DMS53 (cell line): ENCODE results near the gene IL26.
"Not testable (repeated sequence)": the region's sequence is repeated elsewhere in the genome, so short reads cannot be mapped to it uniquely, and the experiment has no call there.

Source experiments
- DNase-seq: peaks from one replicate; lab custom pipeline; 2025; lab: John Stamatoyannopoulos, UW

The IL26 gene

DNA sequence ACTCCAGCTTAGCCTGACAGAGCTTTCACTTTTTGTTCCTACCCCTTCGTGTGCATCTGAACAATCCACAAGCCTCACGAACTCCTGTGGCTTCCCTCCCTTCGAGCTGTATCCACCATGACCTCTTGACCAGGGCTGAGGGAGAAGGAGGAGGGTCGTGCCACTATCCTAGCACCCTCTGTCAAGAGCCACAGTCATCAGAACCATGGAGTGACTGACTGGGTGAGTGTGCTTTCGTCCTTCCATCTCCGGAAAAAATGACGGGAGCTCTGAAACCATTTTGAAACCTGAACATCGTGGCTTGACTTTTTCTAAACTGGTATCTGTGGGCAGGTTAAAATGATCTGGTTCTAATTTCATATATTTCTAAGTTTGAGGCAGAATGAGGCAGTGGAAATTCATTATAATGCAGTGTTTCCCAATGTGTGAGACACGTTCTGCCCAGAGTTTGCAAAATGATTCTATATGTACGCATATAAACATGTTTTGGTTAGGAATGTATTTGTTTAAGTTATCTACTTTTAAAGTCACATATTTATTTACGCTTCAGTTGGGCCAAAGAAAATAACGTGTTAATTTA is 27.0 kb downstream of the IL26 start:
- no peak for DNase-seq

DNA sequence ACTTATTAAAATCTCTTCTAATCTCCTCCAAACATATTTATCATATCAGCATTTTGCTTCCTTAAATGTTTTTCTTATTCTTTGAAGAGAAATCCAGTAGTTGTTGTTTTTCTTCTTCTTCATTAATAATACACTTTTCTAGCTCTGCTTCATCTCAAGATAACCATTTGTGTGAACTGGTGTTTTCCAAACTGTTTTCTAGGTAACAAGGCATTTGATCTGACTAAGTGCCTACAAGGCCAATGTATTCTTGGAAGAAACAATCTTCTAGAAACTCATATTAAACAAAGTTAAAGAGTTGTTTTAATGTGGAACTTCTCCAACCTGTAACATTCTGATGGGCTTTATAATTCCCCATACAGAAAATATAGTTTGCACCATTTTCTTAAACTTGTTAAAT is 35.3 kb downstream of the IL26 start:
- DNase-seq = no peak

DNA sequence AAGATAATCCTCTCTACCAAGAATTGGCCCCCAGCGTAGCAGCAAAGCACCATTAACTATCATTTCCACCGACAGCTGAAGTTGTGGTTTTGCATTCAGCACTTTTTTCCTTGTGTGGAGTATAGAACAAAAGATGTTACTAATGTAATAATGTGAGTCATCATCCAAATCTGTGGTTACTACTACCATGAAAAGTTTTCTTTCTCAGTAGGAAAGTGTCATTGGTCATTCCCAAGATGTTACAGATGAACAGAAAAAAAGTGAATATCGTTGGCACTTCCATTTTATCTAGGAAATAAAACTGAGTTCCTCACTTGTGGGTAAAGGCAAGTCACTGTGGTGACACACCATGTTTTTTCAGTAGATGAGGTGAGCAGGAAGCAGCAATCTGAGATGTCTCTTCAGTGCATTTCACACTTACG is 35.8 kb downstream of the IL26 start:
- peak; percentile 44 for DNase-seq

DNA sequence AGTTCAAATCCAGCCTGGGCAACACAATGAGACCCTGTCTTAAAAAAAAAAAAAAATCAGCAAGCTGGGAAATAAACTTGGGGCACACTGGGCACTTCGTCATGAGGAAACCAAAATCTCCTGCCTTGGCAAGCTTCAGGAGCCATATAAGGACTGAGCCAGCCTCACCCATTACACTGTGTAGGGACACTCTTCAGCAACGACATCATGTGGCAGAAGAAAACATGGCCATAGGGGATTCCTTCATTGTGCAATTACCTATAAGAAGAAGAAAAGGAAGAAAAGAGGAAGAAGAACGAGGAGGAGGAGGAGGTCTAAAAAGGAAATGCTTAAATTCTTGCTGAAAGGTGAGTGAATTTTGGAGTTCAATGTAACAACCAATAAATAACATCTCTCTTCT is 40.0 kb downstream of the IL26 start:
- DNase-seq = no peak

DNA sequence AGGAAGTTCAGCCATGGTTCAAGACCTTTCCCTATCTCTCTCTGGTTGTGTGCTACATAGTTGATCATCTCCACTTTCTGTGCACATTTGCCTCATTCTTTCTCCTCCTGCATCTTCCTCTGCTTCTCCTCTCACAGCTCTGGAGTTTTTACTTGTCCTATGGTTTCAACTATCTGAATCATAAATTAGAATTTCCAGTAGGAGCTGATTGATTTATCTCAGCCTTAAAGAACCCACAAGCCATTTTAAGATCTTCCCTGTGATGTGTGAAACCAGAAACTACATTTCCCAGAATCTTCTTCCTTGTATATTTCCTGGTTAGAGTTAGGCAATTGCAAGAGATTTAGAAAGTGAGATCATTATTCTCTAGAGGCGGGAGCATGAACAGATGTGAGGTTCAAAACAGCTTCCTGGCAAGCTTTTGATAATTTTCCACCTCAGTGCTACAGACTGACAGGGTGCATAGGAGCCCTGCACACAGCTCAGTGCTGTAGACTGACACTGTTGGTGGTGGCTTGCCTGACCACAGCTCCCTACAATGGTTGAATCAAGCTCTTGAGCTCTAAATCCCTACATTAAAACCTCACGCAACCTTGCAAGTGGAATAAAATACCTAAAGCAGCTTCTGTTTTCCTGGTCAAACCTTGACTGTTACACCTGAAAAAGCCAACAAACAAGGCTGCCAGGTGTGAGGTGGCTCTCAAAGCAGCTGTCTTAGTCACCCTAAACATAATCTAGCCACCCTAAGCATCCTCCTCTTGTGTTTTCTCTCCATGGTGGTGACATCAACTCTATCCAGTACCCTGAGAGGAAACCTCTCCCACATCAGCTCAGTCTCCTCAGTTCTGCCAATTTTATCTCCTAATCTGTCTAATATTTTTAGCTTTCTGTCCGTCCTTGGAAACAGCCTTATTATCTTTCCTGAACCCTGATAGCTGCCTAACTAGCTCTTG is 44.5 kb downstream of the IL26 start:
- peak; percentile 96 for DNase-seq

DNA sequence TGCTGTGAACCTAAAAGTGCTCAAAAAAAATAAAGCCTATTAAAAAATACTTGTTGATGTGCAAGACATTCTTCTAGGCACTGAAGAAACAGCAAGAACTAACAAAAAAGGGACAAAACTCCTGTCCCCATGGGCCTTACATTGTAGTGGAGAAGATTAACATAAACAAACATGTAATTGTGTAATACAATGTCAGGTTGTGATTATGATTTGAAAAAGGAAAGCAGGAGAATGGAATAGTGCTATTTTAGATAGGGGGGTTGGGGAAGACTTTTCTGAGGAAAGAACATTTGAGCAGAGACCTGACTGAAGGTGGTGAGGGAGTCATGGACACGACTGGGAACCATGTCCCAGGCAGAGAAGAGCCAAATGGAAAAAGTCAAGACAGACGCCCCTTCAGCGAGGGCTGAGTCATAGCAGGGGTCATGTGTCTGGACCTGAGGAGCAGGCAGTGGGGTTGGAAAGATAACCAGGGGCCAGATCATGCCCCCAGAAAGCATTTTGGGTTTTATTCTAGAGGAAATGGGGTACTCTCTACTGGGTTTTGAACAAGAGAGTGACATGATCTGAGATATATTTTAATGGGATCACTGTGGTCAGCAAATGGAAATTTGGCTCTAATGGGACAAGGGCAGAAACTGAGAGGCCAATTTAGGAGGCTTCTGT is 46.7 kb downstream of the IL26 start:
- DNase-seq = peak; percentile 41

DNA sequence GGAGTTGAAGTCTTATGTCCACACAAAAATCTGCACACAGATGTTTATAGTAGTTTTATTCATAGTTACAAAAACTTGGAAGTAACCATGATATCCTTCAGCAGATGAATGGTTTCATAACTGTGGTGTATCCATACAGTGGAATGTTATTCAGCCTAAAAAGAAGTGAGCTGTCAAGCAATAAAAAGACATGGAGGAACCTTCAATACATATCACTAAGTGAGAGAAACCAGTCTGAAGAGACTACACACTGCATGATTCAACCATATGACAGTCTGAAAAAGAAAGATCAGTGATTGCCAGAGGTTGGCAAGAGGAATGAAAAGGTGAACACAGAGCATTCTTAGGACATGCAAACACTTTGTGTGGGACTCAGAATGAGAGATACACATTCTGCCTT is 47.4 kb downstream of the IL26 start:
- DNase-seq = no peak

DNA sequence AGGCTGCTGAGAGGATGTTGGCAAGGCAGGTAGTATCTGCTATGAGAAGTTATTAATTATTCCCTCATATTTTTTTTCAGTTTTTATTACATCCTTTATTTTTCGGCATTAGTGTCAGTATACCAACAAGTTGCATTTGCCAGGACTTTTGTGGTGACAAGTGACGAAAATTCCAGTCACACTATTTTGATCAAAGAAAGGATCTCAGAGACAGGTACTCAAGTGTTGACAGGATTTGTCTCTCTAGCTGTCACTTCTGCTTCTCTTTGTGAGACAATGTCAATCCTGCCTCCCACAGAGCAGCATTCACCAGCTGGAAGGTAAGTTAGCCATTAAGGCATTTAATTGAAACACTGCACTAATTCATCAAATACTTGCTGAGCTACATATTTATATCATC is 48.0 kb downstream of the IL26 start:
- DNase-seq = no peak

DNA sequence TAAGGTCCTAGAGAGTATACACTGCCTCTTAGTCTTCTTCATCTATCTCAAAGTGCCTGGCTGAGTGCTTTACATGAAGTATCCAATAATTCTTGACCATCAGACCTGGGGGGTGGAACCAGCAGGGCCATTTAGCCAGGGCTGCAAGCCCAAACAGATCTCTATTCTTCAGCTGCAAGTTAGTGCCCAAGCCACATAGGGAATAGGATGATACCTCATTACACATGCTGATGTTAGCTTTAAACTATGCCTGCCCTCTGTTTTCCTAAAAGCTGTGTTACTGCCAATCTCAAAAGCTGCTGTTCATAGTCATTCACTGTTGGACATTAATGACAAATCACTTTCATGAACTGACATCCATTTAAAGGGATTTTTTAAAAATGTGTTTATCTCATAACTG is 49.4 kb downstream of the IL26 start:
- peak; percentile 59 for DNase-seq

DNA sequence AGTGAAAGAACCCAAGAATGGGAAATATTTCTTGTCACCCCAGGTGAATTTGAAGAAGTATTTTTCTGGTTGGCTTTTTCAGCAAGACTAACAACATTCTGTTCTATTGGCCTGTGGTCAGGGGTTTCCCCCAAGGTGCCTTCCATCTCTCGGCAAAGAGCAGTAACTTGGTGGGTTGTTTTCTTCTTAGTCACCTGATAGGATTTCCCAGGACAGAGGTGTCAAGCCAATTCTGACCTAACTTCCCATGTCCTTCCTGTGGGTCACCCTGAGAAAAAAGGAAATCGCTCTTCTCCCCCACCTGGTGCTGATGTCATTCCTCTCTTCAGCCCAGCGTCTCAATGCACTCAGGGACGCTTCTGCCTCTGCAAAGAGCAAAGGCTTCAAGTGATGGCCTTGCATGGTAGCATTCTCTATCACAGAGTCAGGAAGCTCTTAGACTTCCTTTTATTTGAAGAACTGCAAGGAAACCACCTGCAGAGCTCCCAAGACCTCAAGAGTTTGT is 50.0 kb downstream of the IL26 start:
- peak; percentile 90 for DNase-seq

DNA sequence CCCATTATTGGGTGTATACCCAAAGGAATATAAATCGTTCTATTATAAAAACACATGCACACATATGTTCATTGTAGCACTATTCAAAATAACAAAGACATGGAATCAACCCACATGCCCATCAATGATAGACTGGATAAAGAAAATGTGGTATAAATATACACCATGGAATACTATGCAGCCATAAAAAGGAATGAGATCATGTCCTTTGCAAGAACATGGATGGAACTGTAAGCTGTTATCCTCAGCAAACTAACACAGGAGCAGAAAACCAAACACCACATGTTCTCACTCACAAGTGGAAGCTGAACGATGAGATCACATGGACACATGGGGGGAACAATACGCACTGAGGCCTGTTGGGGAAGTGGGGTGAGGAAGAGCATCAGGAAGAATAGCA is 50.8 kb downstream of the IL26 start:
- not testable (repeated sequence) for DNase-seq

DNA sequence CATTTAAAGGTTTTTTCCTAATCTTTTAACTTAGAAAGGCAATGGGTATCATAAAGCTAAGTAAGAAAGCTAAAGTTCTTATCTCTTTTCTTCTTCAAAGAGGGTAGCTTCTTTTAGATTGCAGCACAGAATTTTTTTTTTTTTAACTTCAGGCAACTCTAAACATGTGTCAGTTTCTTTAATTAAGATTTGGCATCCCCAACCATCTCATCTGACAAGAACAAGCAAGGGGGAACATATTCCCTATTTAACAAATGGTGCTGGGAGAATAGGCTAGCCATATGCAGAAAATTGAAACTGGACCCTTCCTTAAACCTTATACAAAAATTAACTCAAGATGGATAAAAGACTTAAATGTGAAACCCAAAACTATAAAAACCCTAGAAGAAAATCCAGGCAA is 51.8 kb downstream of the IL26 start:
- DNase-seq = no peak

DNA sequence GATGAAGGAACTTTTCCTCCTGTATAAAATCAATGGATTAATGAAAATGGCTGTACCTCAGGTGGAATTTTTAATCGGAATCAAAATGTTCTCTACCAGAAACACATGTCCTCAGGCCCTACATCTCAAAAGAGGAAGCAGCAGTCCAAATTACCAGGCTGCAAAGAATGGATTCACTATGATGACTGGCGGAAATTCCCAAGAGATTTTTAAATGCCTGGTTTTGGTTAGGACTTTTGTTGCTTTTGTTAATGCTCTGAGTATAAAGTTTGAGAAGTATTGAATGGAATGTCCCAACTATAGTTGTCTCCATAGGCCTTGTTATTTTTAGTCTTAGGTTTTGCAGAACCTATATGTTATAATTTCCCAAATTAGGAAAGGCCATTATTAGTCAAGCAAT is 54.9 kb downstream of the IL26 start:
- no peak for DNase-seq

DNA sequence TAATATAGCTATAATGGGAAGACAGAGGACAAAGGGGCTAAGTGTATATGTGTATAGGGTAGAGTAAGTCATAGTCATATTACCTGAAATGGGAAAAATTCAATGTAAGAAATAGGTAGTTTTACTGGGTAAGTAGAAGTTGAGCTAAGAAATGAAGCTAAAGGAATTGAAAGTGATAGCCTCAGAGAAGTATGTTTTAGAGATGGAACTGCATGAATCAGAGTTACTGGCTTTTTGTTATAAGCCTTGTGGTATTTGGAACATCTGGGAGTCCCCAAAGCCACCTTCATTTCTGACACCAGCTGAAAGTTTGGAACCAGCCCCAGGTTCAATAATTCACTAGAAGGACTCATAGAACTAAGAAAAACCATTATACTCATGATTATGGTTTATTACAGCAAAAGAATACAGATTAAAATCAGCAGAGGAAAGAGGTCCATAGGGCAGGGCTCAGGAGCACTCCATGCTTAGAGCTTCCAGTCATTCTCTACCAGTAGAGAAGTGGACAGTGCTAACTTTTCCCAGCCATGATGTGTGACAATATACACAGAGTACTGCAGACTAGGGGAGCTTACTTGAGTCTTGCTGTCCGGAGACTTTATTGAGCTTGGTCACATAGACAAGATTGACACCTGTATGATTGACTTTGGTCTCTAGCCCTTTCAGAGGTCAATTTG is 56.3 kb downstream of the IL26 start:
- no peak for DNase-seq

DNA sequence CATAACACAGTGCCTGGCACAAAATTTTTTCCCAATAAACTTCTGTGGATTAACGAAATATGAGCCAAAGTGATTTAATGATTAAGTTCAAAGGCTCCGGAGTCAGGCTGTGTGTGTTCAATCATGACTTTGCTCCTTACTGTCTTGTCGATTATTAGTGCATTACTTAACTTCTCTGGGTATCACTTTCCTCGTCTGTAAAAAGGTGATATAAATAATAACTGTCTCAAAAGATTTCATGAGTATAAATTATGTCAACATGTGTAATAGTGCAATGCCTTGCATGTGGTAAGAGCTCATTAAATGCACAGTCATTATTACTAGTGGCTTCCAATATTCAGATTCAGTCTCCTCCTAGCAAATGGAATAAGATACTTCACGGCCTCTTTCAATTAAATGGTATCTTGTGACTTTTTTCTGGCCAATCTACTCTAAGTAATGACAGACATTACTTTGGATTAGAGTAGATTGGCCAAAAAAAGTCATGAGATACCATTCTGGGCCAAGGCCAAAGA is 59.2 kb downstream of the IL26 start:
- DNase-seq = no peak

DNA sequence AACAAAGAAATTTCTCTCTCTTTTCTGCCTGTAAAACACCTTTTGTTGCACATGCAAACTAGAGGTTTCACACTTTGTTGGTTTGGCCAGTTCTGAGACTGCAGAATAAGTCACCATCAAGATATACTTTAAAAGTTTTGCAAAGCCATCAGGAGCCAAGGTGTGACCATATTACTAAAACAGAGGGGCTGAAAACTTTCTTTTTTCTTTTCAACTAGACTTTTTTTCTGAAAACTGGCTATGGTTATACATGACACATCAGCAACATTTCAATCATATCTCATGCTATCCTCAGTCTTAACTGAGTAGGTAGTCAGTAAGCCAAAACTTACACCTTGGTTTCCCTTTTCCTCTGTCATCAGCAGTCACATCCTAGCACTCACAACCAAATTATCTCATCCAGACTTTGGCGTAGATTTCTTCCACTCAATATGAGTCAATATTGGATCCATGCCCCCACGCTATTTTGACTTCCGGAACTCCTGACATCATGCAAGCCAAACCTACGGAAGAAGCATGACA is 62.0 kb downstream of the IL26 start:
- DNase-seq = no peak

DNA sequence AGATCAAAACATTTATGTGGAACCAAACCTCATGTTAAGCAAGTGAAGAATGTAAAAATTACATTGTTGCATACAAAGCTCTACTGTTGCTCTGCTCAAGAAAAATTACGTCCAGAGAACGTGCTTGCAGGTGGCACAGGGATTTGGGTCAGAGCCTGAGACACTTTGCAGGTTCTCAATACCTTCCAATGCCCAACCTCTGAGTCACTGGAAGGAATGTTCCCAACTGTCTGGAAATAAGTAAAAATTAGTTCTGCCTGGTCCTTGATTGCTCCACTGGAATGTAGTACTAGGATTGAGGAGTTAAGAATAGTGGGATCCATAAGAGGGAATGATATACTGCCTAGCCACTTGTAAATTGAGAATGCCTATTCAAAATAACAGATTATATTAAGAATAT is 63.2 kb downstream of the IL26 start:
- DNase-seq = no peak

DNA sequence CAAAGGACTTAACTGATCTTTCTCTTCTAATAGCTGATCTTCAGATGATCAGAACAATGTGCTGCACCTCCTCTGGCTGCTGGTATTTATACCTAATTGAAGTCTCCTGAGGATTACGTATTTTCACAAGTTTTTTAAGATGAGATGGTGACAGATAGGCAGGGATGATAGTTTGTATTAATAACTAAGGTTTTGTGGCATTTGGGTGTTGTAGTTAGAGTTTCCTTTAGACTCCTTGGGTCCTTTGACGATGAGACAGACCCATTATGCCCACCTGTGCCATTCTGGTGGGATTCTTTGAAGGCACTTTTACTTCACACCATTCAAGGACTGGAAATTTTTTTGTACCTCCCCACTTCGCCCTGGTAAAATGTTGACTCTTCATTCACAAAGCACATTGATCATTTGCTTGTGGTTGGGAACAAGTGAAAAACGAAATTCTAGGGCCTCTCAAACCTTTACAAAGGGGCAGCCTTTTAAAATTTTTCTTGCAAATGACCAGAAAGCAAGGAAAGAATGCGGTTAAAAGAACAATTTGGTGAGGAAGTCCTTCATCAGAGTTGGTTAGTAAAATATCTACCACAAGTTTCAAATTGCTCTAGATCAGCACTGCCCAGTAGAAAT is 65.8 kb downstream of the IL26 start, which contains the start of gene IFNG:
Gene IFNG, minus strand, starts transcription at position 60 of the 624 bp plus-strand sequence. CDS start 125 bp downstream, outside the sequence.
- DNase-seq = no peak

DNA sequence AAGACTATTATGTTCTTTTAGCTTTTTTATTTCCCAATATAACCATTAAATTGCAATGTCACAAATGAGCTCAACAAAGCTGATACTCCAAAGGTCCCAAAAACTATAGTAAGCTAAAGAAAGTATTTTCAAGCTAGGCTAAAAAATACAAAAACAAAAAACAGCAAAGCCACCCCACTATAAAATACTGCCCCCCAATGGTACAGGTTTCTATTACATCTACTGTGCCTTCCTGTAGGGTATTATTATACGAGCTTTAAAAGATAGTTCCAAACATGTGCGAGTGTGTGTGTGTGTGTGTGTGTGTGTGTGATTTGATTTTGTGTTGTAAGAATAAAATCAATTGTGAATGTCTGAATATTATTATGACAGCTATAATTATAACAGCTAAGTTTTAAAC is 67.2 kb downstream of the IL26 start:
- peak; percentile 67 for DNase-seq

DNA sequence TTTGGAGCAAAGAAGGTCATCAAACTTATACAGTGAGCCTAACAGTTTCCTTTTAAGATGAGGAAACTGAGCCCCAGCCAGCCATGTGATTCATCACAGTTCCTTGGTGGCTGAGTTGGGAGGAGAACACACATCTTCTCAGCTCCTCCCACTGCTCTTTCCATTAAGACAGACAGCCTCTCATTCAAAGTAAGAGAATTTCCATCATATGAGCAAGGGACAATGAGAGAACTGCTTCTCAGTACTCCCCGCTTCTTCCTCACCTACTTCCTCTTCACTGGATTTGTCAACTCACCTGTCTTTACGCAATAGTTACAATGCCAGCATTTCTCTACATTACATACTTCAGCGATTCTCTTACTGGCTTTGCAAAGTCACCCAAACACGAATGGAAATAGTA is 68.2 kb downstream of the IL26 start:
- DNase-seq = no peak

DNA sequence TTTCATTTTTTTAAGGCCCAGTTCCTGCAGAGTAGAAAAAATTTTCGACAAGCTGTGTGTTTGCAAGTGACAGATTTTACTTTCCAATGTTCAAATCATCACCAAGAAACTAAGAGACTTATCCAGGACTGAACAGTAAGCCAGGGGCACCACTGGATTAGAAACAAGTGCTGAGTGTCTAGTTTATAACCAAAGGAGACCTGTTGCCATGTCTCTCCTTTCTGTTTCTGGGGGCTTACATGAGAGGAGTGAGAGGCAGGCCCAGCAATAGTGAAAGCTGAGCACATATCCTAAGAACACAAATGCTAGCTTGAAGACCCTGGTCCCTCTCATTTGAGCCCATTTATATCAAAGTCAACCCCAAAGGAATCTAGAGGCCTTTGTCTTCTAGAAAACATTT is 69.0 kb downstream of the IL26 start:
- no peak for DNase-seq
